ENCODE results near the gene NNT. TPM values are rescaled to one million over a fixed set of nuclear protein-coding genes. Genes with fewer than 3 reads are reported as not detected.

Gene NNT
- total and polyA plus RNA-seq, 10 of the 15 experiments (the other 5 are each of a cell fraction or from before 2014, with no cell fraction given), result 20.8 to 73.1 (median 51.9) TPM

DNA sequence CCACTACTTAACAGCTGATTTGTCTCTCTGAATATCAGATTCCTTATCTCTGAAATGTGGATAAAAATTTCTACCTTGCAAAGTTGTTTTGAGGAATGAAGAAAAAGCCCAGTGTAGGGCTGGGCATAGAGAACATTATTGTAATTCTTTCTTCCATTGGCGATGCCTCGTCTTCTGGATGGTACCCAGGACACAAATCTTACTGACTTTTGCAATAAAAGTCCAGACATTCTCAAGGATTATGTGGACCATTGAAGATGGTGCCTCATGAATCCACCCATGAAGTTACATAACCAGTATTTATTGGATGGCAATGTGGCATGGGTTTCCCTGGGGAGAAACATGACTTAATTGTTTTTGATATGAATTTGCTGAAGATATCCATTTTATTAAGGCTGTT lies 33.1 kb downstream of the NNT start:
- no peak overlapping the region for H3K4me3 ChIP-seq
- intact Hi-C loops (cut with micrococcal nuclease; ENCODE audit: unreplicated experiment), result no loop called here
- BruUV-seq (replicated peaks), result no TSS peak
- ATAC-seq, result no peak
- ChIA-PET CTCF (interaction anchor here (0.6 to 2.7 kb wide), 3 partner anchors 11 to 76 kb away, joined by 3 to 15 read pairs (median 3); no protein-coding TSS in a partner anchor), SMC1A (ENCODE audit: uncharacterized antibody, unreplicated experiment) (interaction anchor here (0.7 to 2.0 kb wide), 4 partner anchors 10 to 80 kb away, joined by 3 to 4 read pairs (median 4); no protein-coding TSS in a partner anchor), RAD21 (ENCODE audit: unreplicated experiment) (no interaction called here), POLR2A (no interaction called here)
- no peaks in the 10 kb centered on the region for H4K20me1 ChIP-seq (ENCODE audit: control insufficient read depth, insufficient read depth)
- no peak overlapping the region for H2AFZ ChIP-seq (ENCODE audit: control insufficient read depth, low read depth, low read length)
- 100% methylated on average over 2 of the region's 2 CpGs for WGBS (ENCODE audit: insufficient coverage, insufficient replicate concordance, low lambda C conversion rate, missing lambda C conversion rate)
- DNase-seq (ENCODE audit: low read depth, low spot score), result no peak
- H3K36me3 ChIP-seq (ENCODE audit: control insufficient read depth in 2 of 2, insufficient read depth in 2 of 2, low read length in 1 of 2), result peaks cover 3 to 12% of the 10 kb centered on the region in 2 experiments
- no peak overlapping the region for H3K4me2 ChIP-seq (ENCODE audit: control insufficient read depth, insufficient read depth)
- H3K4me1 ChIP-seq (ENCODE audit: control insufficient read depth, insufficient read depth, low read length), result no peaks in the 10 kb centered on the region; the same call in none of the 2 replicates
- TF ChIP-seq ZZZ3 (IDR thresholded peaks at IDR 0.05; ENCODE audit: control insufficient read depth, insufficient read length, low read depth), result no peak
- no peak for TF ChIP-seq CBX5 (IDR thresholded peaks at IDR 0.05; ENCODE audit: low read depth)
- TF ChIP-seq GABPA (IDR thresholded peaks at IDR 0.05; ENCODE audit: low read depth), result no peak
- TF ChIP-seq KLF5 (IDR thresholded peaks at IDR 0.05; ENCODE audit: partially characterized antibody), result no peak
- TF ChIP-seq, protein P1, sequence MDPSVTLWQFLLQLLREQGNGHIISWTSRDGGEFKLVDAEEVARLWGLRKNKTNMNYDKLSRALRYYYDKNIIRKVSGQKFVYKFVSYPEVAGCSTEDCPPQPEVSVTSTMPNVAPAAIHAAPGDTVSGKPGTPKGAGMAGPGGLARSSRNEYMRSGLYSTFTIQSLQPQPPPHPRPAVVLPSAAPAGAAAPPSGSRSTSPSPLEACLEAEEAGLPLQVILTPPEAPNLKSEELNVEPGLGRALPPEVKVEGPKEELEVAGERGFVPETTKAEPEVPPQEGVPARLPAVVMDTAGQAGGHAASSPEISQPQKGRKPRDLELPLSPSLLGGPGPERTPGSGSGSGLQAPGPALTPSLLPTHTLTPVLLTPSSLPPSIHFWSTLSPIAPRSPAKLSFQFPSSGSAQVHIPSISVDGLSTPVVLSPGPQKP (IDR thresholded peaks at IDR 0.05; ENCODE audit: low read depth, low read length), result no peak
- no peak for TF ChIP-seq DPF2 (IDR thresholded peaks at IDR 0.05)
- TF ChIP-seq, protein P2, sequence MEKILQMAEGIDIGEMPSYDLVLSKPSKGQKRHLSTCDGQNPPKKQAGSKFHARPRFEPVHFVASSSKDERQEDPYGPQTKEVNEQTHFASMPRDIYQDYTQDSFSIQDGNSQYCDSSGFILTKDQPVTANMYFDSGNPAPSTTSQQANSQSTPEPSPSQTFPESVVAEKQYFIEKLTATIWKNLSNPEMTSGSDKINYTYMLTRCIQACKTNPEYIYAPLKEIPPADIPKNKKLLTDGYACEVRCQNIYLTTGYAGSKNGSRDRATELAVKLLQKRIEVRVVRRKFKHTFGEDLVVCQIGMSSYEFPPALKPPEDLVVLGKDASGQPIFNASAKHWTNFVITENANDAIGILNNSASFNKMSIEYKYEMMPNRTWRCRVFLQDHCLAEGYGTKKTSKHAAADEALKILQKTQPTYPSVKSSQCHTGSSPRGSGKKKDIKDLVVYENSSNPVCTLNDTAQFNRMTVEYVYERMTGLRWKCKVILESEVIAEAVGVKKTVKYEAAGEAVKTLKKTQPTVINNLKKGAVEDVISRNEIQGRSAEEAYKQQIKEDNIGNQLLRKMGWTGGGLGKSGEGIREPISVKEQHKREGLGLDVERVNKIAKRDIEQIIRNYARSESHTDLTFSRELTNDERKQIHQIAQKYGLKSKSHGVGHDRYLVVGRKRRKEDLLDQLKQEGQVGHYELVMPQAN (conservative IDR thresholded peaks at IDR 0.05), result no peak
- no peak for TF ChIP-seq JUND (IDR thresholded peaks at IDR 0.05; ENCODE audit: low read depth, low read length)
- TF ChIP-seq KDM1A (IDR thresholded peaks at IDR 0.05; ENCODE audit: borderline replicate concordance), result no peak
- no peak overlapping the region for H3K27ac ChIP-seq (ENCODE audit: control insufficient read depth, insufficient read depth)
- H3K9me3 ChIP-seq (replicated peaks; ENCODE audit: control insufficient read depth, insufficient read depth, low read length), result no peaks in the 10 kb centered on the region
- H3K79me2 ChIP-seq (ENCODE audit: control insufficient read depth, insufficient read depth, low read length), result no peaks in the 10 kb centered on the region
- in situ Hi-C loops (cut with MboI), result no loop called here
- no peak for FAIRE-seq
- no peak overlapping the region for H3K9ac ChIP-seq (ENCODE audit: control insufficient read depth, insufficient read depth, low read length)
- H3K27me3 ChIP-seq (replicated peaks in 1 of 2; ENCODE audit: control insufficient read depth in 2 of 2, insufficient read depth in 2 of 2, low read length in 1 of 2), result no peaks in the 10 kb centered on the region

Measured in GM12878 (cell line).